WTC11 (cell line): ENCODE measurements around the gene FGF14. TPM values are rescaled to one million over a fixed set of nuclear protein-coding genes. Genes with fewer than 3 reads are reported as not detected.

Source experiments
- ATAC-seq: fragments of 200-7000 bp; cut with Tn5 transposase; 2 replicates; pipeline ENCODE4 v1.10.0; 2021; ENCODE audit warnings: mild to moderate bottlenecking, moderate library complexity
- CTCF ChIA-PET: fragments of 300-600 bp; sonication (Branson Sonifier 250); formaldehyde crosslinking; loops from one replicate; lab custom pipeline; 2021; ENCODE audit warnings: antibody characterized with exemption; lab: Charles Lee
- POLR2A ChIA-PET: fragments of 350-600 bp; sonication (Branson Sonifier 250); formaldehyde crosslinking; loops from one replicate; lab custom pipeline; 2021; ENCODE audit warnings: antibody characterized with exemption; lab: Charles Lee
- DNase-seq: peaks from one replicate; pipeline ENCODE4 v3.0.0; 2021; ENCODE audit warnings: low spot score
- H3K27ac Mint-ChIP-seq: 2 replicates; pipeline ENCODE4 v1.8.0; 2021; ENCODE audit warnings: mixed read lengths
- H3K27me3 Mint-ChIP-seq: 2 replicates; pipeline ENCODE4 v1.8.0; 2021; ENCODE audit warnings: low read depth, mild to moderate bottlenecking, moderate library complexity, mixed read lengths
- H3K36me3 Mint-ChIP-seq: 2 replicates; pipeline ENCODE4 v1.8.0; 2021; ENCODE audit warnings: mixed read lengths
- H3K4me1 Mint-ChIP-seq: 2 replicates; pipeline ENCODE4 v1.8.0; 2022; ENCODE audit warnings: mixed read lengths
- H3K4me3 Mint-ChIP-seq: 2 replicates; pipeline ENCODE4 v1.8.0; 2021; ENCODE audit warnings: mild to moderate bottlenecking, moderate library complexity, mixed read lengths
- H3K9me3 Mint-ChIP-seq: 2 replicates; pipeline ENCODE4 v1.8.0; 2021; ENCODE audit warnings: mixed read lengths
- ATF3 ChIP-seq: sonication (generic); formaldehyde crosslinking; conservative IDR thresholded peaks from 2 replicates; pipeline ENCODE4 v1.8.1; 2022; ENCODE audit warnings: mild to moderate bottlenecking, missing genetic modification reagents
- CTCF ChIP-seq: fragments of 200-600 bp; IDR thresholded peaks from 2 replicates; pipeline ENCODE4 v1.8.0; 2022; ENCODE audit warnings: antibody characterized with exemption
- E2F4 ChIP-seq: sonication (generic); formaldehyde crosslinking; IDR thresholded peaks from 2 replicates; pipeline ENCODE4 v1.8.1; 2022; ENCODE audit warnings: low read depth, mild to moderate bottlenecking, moderate library complexity, missing genetic modification reagents, borderline replicate concordance
- ERG ChIP-seq: fragments of 250-450 bp; sonication (Bioruptor Pico); IDR thresholded peaks from 2 replicates; pipeline ENCODE4 v1.8.0; 2021; ENCODE audit warnings: mild to moderate bottlenecking
- ESRRA ChIP-seq: sonication (generic); formaldehyde crosslinking; IDR thresholded peaks from 2 replicates; pipeline ENCODE4 v1.8.1; 2022; ENCODE audit warnings: mild to moderate bottlenecking, missing genetic modification reagents, borderline replicate concordance
- GABPB1 ChIP-seq: sonication (generic); formaldehyde crosslinking; IDR thresholded peaks from 2 replicates; pipeline ENCODE4 v1.8.1; 2023; ENCODE audit warnings: mild to moderate bottlenecking, missing genetic modification reagents
- MYBL2 ChIP-seq: sonication (generic); formaldehyde crosslinking; IDR thresholded peaks from 2 replicates; pipeline ENCODE4 v1.8.1; 2023; ENCODE audit warnings: mild to moderate bottlenecking, moderate library complexity, missing genetic modification reagents
- NR3C1 ChIP-seq: sonication (generic); formaldehyde crosslinking; conservative IDR thresholded peaks from 2 replicates; pipeline ENCODE4 v1.8.1; 2023; ENCODE audit warnings: low read depth, mild to moderate bottlenecking, missing genetic modification reagents
- OVOL2 ChIP-seq: fragments of 250-450 bp; sonication (Bioruptor Pico); IDR thresholded peaks from 2 replicates; pipeline ENCODE4 v1.9.0; 2021; ENCODE audit warnings: mild to moderate bottlenecking, borderline replicate concordance
- RELA ChIP-seq: sonication (generic); formaldehyde crosslinking; IDR thresholded peaks from 2 replicates; pipeline ENCODE4 v1.8.1; 2022; ENCODE audit warnings: missing genetic modification reagents, mild to moderate bottlenecking, borderline replicate concordance
- STAT6 ChIP-seq: sonication (generic); formaldehyde crosslinking; conservative IDR thresholded peaks from 2 replicates; pipeline ENCODE4 v1.8.1; 2023; ENCODE audit warnings: mild to moderate bottlenecking, low read depth, missing genetic modification reagents, moderate library complexity
- TEAD4 ChIP-seq: sonication (generic); formaldehyde crosslinking; IDR thresholded peaks from 2 replicates; pipeline ENCODE4 v1.8.0; 2022; ENCODE audit warnings: mild to moderate bottlenecking, missing genetic modification reagents
- ZMAT4 ChIP-seq: fragments of 250-450 bp; sonication (Bioruptor Pico); IDR thresholded peaks from 2 replicates; pipeline ENCODE4 v1.9.0; 2021; ENCODE audit warnings: mild to moderate bottlenecking
- ZNF121 ChIP-seq: sonication (generic); formaldehyde crosslinking; IDR thresholded peaks from 2 replicates; pipeline ENCODE4 v1.8.0; 2023; ENCODE audit warnings: missing genetic modification reagents
- ZNF138 ChIP-seq: sonication (generic); formaldehyde crosslinking; conservative IDR thresholded peaks from 2 replicates; pipeline ENCODE4 v1.8.1; 2022; ENCODE audit warnings: mild to moderate bottlenecking, moderate library complexity, missing genetic modification reagents
- ZNF219 ChIP-seq: sonication (generic); formaldehyde crosslinking; IDR thresholded peaks from 2 replicates; pipeline ENCODE4 v1.8.0; 2023; ENCODE audit warnings: missing genetic modification reagents, mild to moderate bottlenecking, borderline replicate concordance
- ZNF232 ChIP-seq: sonication (generic); formaldehyde crosslinking; IDR thresholded peaks from 2 replicates; pipeline ENCODE4 v1.8.0; 2022; ENCODE audit warnings: mild to moderate bottlenecking, missing genetic modification reagents
- ZNF263 ChIP-seq: sonication (generic); formaldehyde crosslinking; IDR thresholded peaks from 2 replicates; pipeline ENCODE4 v1.8.1; 2022; ENCODE audit warnings: low read depth, mild to moderate bottlenecking, moderate library complexity, missing genetic modification reagents
- ZNF532 ChIP-seq: fragments of 250-450 bp; sonication (Bioruptor Pico); IDR thresholded peaks from 2 replicates; pipeline ENCODE4 v1.9.0; 2021; ENCODE audit warnings: mild to moderate bottlenecking, borderline replicate concordance
- total RNA-seq: library from RNA; stranded (reverse); gene quantifications from 3 replicates; pipeline ENCODE4 v1.2.3, GENCODE V29; 2021

Gene FGF14
- total RNA-seq, 1 experiment from 2014 or later: 0.28 TPM

GRCh38 chr13:101942535-101943157 lies 459.2 kb downstream of the FGF14 start:
- Mint-ChIP-seq H3K36me3 (no peaks in the 10 kb centered on the region), H3K4me1 (0 out of 2 replicates have a peak, but pooled peaks cover 3% of the 10 kb centered on the region), H3K9me3 (peaks cover 6% of the 10 kb centered on the region), H3K4me3 (no peak overlapping the region), H3K27ac (no peak overlapping the region), H3K27me3 (no peaks in the 10 kb centered on the region)
- DNase-seq (no peak), ATAC-seq (no peak)
- ChIA-PET POLR2A (no interaction called here), CTCF (interaction anchor here (0.6 to 2.1 kb wide), 7 partner anchors 148 to 798 kb away, joined by 3 to 26 read pairs (median 4); no protein-coding TSS in a partner anchor)
- no peak for TF ChIP-seq ZNF138 (CRISPR knock-in tag)
- no peak for TF ChIP-seq ESRRA
- TF ChIP-seq ZNF232 (CRISPR knock-in tag): no peak
- no peak for TF ChIP-seq ZNF121 (CRISPR knock-in tag)
- TF ChIP-seq NR3C1 (CRISPR knock-in tag): no peak
- TF ChIP-seq E2F4 (CRISPR knock-in tag): no peak
- no peak for TF ChIP-seq ZMAT4 (CRISPR knock-in tag)
- TF ChIP-seq ZNF219 (CRISPR knock-in tag): no peak
- TF ChIP-seq STAT6 (CRISPR knock-in tag): no peak
- no peak for TF ChIP-seq ZNF263 (CRISPR knock-in tag)
- no peak for TF ChIP-seq ATF3 (CRISPR knock-in tag)
- TF ChIP-seq GABPB1 (CRISPR knock-in tag): no peak
- no peak for TF ChIP-seq OVOL2 (CRISPR knock-in tag)
- TF ChIP-seq TEAD4 (CRISPR knock-in tag): no peak
- TF ChIP-seq ERG (CRISPR knock-in tag): no peak
- no peak for TF ChIP-seq CTCF
- no peak for TF ChIP-seq ZNF532 (CRISPR knock-in tag)
- TF ChIP-seq MYBL2: no peak
- TF ChIP-seq RELA: no peak
